ENCODE results near the gene FAM163A.

The FAM163A gene

DNA sequence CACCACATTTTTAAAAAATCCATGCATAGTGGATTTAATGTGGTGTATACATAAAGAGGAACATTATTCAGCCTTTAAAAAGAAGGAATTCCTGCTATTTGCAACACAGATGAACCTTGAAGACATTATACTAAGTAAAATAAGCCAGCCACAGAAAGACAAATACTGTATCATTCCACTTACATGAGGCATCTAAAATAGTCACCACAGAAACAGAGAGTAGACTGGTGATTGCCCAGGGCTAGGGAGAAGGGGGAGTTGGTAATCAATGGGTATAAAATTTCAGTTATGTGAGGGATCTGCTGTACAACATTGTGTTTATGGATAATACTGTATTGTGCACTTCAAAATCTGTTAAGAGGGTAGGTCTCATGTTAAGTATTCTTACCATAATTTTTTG lies 10.0 kb downstream of the FAM163A start:
- no peak for DNase-seq (ENCODE audit: low read depth)

DNA sequence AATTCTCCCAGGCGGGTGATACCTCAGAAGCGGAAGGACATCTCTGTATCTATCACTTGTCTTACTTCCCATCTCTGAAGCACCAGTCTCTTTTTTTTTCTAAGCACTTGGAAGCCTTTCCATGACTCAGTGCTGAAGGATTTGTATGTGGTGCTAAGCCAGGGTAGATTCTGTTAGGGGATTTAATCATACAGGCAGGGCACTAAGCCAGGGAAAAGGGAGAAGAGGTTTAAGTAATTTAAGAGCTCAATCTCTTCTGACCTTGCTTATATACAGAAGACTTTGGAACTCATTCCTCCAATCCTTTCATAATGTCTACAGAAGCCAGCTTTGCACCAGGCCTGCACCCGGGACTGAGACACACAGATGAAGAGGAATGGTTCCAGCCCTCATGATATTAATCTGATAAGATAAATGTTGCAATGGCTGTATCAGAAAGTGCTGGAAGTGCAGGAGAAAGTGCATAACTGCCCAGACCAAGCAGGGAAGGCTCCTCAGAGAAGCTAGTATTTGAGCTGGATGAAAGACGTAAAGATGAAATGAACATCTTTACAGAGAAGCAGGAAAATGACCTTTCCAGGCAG lies 11.0 kb downstream of the FAM163A start:
- DNase-seq (ENCODE audit: low read depth): no peak

DNA sequence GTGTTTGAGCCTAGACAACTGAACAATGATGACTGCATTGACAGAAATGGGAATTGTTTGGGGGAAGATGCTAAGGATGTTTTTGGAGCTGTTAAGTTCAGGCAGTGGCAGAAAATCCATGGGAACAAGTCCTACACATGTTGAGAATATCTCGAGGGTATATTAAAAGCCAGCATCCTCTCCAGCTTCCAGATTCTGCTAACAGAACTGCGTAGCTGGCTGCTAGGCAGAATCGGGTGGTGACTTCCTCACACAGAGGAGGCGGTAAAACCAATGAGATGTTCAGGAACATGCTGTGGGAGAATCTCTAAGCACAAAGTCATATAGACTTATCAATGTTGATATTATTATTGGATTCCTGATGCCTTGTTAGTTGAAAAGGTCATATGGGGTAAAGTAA lies 14.8 kb downstream of the FAM163A start:
- DNase-seq (ENCODE audit: low read depth): no peak

DNA sequence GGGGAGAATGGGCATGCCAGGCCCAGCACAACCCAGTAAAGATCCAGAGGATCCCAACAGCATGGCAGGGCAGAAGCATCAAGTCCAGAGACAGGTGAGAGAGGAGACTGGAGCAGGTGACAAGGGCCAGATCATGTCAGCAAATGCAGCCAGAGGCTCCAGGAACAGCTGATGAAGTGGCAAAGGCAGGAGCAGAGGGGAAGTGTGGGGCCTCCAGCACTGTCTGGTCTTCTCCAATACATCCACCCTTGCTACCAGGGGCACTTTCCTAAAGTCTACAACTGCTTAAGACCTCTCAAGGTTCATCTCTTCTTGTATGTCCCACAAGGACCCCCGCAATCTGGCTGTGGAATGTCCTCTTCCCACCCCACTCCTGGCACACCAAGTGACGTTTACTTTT lies 17.4 kb downstream of the FAM163A start:
- no peak for DNase-seq (ENCODE audit: low read depth)

DNA sequence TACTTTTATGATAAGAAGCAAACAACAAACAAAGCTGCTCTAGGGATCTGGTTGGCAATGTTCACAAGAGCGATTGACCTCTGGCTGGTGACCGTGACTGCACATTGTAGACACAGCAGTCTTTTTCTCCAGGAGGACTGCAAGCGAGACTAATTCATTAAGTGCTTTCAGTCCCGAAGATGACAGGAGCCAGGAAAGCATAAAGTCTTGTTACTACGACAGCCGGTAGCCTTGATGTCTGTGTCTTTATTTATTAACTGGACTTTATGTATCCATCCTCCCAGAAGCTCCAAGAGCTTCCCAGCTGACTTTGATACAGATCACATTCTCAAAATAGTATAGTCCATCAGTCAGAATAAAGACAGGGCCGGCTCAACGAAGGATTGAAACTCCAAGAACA lies 18.2 kb downstream of the FAM163A start:
- DNase-seq (ENCODE audit: low read depth): no peak

DNA sequence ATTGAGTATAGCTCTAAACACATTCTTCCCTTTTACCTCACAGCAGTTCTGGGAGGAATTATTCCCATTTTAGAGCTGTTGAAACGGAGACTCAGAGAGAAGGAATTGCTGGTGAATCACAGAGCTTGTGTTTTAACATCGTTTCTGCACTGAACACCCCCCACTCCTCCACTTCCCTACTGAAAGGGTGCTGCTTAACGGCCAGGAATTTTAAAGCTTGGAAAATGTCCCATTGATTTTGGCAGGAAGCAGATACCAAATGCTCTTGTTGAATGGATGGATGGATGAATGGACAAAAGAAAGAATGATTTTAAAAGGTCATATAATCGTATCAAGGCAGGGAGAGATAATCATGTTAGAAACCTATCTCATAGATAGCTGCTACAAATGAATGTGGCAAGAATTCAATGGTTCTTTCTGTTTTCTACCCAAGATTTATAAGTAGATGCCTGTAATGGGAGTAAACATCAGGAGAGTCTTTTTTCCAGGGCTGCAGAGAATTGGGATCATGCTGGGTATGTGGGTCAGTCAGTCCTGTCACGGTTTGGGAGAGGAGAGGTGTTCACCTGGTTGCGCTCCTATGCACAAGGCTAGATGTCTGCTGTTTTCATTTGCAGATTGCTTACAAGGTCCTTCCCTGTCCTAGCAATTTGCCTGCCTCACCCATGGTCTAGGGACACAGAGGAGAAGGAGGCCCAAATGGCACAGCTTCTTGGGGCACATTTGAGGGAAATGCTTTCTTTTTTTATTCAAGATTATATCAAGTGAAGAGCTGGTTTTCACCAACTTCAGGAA lies 19.0 kb downstream of the FAM163A start:
- no peak for DNase-seq (ENCODE audit: low read depth)

DNA sequence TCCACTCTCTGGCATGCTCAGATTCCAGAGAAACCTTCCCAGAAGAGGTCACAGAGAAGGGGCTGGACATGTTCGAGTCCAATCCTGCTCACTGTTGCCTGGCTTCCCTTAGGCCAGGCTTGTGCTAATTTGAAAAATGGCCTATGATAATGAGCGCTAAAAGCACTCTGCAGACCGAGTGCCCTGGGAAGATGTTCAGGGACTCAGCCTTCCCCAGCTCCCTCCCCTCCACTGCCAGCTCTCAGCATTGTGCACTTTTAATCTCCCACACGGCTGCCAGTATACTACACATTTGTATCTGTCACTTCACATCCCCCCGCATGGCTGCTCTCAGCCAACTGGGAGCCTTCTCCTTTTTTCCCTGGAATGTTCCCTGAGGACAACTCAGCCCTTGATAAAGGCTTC lies 24.1 kb downstream of the FAM163A start:
- DNase-seq (ENCODE audit: low read depth): no peak

DNA sequence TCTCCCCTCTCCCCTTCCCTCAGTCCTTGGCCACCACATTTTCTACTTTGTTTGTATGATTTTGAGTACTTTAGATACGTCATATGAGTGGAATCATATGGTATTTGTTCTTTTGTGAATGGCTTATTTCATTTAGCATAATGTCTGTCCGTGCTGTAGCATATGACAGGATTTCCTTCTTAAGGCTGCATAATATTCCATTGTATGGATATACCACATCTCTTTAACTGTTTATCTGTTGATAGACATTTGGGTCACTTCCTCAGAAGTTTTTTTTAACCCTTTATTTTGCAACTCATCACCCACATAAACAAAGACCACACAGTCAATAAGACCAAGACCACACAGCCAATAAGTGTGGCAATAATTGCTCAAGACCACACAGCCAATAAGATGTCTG lies 24.9 kb downstream of the FAM163A start:
- no peak for DNase-seq (ENCODE audit: low read depth)

DNA sequence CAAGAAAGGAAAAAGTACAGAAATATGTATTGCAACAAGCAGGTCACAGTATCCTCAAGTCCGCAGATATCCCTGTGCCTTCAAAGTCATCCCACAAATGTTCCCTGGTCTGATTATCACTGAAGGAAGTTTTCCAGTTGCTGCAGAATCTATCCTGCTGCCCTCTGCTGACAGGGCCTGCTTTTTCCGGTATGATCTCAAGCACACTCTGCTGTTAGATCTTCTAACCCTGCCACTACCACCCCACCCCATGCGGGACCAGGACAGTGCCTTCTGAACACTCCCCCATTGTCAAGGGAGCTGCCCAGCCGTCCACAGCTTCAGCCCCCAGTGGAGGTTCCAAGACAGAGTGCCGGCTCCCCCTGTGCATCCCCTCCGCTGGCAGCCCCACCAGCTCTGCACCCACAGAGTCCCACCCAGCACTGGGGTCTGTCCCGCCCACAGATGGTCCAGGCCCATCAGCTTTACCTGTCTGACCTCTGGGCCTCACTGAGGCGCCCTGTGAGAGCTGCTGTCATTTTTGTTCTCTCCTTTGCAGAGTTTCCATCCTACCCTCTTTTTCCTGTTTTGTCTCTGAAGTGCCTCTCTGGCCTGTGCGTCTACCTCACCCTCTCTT lies 27.9 kb downstream of the FAM163A start:
- DNase-seq (ENCODE audit: low read depth): no peak

DNA sequence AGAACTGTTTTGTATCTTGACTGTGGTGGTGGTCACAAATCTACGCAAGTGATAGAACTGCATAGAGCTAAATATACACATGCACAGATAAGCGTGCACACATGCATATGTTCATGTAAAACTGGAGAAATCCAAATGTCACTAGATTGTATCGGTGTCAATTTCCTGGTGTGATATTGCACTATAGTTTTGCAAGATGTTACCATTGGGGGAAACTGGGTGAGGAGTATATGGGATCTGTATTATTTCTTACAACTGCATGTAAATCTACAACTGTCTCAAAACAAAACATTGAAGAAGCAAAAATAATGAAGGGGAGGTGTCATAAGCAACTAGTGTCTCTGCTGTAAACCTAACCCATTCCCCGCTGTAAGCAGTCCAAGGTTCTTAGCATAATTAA lies 30.2 kb downstream of the FAM163A start:
- DNase-seq (ENCODE audit: low read depth): no peak

DNA sequence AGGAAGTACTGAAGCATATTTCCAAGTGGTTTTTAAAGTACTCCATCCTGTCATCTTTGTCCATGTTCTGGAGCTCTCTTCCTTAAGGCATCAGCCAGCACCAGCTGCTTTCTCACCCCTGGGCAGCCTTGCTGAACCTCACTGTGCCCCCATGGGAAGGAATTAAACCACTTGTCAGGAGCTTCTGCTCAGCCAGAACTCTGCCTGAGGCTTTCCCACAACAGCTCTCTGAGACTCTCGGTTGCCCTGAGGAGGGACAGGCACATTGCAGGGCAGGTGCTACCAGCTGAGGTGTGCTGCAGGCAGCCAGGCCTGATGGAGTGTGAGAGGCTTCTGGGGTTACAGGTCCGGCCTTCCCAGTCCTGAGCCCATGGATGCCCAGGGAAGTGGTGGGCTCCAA lies 30.9 kb downstream of the FAM163A start:
- no peak for DNase-seq (ENCODE audit: low read depth)

DNA sequence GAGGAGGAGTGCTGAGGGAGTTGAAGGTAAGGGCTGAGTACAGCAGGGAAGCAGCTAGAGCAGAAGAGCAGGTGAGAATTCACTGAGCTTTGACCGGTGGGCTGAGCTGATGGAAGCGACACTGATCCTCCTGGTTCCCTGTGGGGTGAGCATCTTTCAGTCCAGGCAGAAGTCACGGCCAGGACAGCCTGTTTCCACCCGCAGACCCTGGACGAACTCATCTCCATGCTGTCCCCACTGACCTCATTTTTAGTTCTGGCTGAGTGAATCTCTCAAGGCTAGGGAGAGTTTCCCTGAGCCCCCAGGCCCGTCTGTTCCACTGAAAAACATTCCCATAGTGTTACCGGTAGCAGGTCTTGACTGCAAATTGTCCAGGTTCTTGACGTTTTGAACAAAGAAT lies 31.5 kb downstream of the FAM163A start:
- DNase-seq (ENCODE audit: low read depth): no peak

DNA sequence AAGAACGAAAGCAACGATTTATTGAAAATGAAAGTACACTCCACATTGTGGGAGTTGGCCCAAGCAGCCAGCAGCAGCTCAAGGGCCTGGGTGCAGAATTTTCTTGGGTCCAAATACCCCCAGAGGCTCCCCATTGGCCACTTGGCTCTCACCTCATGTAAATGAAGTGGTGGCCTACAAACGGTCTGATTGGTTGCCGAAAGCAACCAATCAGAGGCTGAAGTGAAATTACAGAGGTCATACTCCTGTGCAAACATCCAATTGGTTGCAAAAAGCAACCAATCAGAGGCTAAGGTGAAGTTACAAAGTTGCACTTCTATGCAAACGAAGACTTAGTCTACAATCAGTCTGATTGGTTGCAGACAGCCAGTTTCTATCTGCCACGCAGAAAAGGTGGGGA lies 31.9 kb downstream of the FAM163A start:
- DNase-seq (ENCODE audit: low read depth): no peak

DNA sequence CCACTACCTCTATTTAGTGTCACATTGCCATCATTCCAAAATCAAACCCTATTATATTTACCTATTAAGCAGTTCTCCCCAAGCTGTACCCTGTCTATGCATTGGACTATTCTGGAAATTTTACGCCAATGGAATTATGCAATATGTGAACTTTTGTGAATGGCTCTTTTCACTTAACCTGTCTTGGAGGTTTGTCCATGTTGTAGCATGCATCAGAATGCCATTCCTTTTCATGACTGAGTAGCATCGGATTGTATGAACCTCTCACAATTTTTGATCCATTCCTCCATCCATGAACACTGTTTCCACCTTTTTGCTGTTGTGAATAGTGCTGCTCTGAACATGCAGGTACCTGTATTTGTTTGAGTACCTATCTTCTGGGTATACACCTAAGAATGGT lies 33.7 kb downstream of the FAM163A start:
- no peak for DNase-seq (ENCODE audit: low read depth)

DNA sequence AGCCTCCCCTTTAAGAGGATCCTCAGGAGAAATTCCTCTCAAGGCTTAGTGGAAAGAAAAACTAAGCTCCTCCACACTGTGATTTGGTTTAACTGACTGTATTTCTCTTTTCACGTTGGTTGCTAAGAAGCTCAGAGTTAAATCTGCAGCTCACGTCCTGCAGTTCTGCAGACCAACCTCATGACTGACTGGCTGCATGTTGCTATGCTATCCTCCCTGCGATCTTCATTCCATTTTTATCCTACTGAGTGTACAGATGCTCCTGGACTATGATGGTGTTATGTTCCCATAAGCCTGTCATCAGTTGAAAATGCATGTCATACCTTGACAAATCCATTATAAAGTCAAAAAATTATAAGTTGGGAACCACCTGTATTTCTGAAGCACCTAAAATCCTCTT lies 34.6 kb downstream of the FAM163A start:
- no peak for DNase-seq (ENCODE audit: low read depth)

DNA sequence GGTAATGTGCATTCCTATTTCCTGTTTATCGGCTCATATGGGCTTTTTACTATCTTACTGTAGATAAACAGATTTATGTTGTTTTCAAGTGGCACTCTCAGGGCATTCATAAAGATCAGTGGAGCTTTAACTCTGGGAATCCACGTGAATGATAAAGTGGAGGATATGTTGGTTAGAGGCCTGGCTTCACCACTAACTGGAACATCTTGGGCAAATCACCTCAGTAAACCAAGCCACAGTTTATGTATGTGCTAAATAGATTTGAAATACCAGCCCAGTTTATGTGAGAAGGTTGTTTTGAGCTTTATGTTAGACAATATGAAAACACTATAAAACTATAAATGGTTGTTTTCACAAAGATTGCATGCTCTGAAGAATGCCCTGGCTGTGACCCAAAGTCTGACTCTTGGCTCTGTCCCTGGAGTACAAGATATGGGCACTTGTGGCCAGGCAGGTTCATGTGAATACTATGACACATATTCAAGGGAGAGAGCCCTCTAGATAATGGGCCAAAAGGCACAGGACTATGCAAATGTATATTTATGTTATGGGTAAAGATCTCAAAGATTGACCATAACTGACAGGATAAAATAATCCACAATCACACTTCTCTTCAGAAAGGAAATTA lies 36.7 kb downstream of the FAM163A start:
- DNase-seq (ENCODE audit: low read depth): no peak

DNA sequence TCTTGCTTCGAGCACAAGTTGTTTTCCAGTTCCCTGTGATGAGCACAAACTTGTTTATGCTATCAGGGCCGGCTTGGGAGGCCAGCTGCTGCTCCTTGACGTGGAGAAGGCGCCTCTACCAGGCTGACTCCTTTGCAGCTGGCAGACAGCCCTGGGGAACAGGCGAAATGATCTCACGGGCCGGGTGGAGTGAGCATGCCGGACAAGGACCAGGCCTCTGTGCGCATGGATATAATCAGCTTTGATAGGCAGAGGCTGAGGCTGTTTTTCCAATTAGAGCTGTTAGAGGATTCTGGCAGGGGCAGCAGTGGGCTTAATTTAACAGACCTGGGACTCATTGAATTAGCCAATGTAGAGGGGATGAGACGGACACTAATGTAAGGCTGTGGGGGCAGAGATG lies 38.9 kb downstream of the FAM163A start:
- DNase-seq (ENCODE audit: low read depth): no peak

DNA sequence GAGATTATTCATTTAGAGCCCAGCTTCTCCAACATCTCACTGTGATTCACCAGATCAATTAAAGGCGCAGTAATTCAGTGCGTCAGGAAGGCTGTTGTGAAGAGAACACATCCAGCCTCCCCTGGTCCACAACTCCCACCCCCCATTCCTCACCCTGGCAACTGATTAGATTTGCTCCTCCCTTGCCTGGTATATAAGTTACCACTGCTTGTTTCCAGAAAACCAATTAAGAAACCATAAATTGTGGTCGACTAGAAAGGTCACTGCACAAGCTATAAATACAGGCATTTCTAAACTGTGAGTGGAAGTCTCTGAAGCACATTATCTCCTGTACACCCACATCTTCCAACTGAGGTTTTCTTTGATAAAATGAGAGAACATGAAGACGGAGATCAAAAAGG lies 41.9 kb downstream of the FAM163A start:
- no peak for DNase-seq (ENCODE audit: low read depth)

DNA sequence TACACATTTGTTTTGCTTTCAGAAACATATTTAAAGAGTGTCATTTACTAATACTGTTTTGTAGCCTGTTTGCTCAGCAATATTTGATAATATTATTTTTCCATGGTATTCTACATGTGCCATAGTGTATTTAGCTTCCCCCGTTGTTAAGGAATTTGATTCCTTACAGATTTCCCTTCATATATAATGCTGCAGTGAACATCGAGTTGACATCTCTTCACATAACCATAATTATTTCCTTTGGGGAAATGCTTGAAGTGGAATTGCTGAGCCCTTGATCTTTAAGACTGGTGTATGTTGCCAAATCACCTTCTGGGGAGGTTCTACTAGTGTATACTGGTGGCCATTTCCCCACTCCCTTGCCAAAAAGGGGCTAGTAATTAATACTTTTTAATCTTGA lies 42.6 kb downstream of the FAM163A start:
- DNase-seq (ENCODE audit: low read depth): no peak

DNA sequence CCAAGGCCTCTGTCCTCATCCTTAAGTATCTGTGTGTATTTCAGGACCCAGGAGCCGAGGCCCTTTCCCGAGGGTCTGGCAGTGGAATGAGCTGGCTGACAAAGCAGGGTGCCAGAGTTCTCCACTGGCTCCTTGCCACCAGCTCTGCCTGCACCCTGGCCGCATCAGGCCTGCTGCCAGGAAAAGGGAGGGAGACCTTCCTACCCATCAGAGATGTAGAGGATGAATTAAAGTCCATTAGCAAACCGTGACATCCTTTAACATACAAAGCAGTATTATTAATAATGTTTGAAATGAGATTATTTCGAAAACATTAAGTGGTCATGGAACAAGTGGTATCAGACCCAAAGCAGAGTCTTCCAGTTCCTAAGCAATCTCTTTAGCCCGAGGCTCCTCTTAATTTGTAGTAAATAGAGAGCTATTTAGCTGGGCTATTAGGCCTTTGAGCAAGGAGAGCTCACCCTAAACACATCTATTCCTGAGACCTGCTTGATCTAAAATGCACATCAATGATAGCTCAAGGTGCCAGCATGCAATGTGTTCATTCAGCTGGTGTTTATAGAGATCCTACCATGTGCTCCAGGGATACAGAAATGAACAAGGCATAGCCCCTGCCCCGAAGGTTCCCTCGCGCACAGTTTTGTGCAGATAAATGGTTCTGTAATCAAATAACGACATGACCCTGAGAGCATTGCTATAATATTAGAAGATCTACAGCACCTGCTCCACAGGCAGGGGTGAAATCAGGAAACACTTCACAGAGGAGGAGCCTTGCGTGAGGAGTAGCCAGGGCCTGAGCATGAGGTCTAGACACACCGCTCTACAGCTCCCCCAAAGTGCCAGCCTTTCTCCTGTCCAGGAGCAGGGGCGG lies 44.0 kb downstream of the FAM163A start:
- DNase-seq (ENCODE audit: low read depth): no peak

DNA sequence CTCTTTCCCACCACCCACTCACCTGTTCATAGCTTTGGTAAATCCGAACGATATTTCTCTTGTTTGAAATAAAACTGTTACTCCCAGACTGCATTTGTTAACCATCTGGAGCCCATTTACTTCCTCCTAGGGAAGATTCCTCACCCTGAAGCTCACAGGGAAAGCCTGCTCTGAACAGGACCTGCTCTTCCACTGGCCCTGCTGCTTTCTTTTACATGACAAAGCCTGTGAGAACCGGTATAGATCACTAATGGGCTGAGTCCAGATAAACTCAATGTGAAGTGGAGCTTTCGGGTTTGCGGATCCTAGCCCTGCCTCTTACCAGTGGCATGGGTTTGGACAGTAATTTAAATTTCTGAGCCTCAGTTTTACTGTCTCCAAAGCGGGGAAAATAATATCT lies 45.2 kb downstream of the FAM163A start:
- no peak for DNase-seq (ENCODE audit: low read depth)

DNA sequence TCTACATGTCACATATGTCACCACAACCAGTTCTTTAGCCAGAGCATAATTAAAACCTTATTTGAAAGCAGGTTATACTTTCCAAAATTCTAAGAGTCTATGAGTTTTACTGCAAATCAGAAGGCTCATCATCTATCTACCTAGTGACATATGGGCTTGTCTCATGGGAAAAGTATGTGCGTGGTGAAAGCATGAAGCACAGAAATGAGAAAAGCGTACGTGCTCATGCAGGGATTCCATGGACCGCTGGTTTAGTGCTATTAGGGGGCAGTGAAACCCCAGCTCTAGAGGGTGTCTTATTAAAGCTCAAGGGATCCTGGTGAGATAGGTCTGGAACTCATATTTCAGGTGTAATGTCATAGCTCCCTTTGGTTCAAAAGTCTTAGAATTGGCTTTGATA lies 50.2 kb downstream of the FAM163A start:
- no peak for DNase-seq (ENCODE audit: low read depth)
